ENCODE measurements around the gene CCDC116.
A peak's percentile ranks its signal among the peaks of the same experiment; 100 is the strongest.

Gene CCDC116

GRCh38 chr22:21680830-21681565 is 48.4 kb downstream of the CCDC116 start:
- TF ChIP-seq NFIC (IDR thresholded peaks at IDR 0.05) = no peak

DNA sequence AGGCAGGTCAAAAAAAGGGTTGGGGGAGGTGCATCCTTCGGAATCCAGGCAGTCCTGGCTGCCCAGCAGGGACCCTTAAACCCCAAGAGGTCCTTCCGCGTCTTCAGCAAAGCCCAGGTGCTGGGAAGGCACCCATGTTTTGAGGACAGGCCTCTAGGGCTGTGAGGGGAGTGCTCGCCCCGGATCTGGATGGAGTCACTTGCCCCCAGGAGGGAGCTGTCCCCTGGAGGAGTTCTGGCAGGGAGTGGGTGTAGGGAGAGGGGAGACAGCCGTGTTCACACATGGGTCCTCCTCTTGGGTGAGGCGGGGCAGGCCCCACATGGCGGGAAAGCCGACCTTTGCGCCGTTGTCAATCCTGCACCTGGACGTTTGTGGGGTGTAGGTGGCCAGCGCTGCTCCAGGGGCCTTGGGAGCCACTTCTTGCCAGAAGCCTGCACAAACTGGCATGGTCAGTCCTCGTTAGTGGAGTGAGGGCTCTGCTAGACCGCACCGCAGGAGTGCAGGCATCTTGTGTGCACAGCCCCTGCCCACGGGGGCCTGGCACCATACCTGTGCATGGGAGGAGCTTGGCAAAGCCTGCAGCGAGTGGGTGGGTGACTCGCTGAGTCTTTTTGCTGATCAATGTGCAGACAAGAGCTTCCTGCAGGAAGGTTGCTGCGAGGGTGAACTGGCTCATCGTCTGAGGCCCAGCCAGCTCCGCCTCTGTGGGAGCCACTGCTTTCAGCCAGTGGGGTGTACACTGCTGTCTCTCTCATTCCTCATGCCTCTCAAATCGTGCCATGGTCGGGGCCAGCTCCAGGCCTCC is 49.2 kb downstream of the CCDC116 start:
- TF ChIP-seq REST (IDR thresholded peaks at IDR 0.05; ENCODE audit: low read depth) (0 out of 2 replicates have a peak, but pooled peaks have one; percentile 12), YY1 (IDR thresholded peaks at IDR 0.05; ENCODE audit: low read depth) (no peak), EGR1 (IDR thresholded peaks at IDR 0.05) (peak; percentile 65)

DNA sequence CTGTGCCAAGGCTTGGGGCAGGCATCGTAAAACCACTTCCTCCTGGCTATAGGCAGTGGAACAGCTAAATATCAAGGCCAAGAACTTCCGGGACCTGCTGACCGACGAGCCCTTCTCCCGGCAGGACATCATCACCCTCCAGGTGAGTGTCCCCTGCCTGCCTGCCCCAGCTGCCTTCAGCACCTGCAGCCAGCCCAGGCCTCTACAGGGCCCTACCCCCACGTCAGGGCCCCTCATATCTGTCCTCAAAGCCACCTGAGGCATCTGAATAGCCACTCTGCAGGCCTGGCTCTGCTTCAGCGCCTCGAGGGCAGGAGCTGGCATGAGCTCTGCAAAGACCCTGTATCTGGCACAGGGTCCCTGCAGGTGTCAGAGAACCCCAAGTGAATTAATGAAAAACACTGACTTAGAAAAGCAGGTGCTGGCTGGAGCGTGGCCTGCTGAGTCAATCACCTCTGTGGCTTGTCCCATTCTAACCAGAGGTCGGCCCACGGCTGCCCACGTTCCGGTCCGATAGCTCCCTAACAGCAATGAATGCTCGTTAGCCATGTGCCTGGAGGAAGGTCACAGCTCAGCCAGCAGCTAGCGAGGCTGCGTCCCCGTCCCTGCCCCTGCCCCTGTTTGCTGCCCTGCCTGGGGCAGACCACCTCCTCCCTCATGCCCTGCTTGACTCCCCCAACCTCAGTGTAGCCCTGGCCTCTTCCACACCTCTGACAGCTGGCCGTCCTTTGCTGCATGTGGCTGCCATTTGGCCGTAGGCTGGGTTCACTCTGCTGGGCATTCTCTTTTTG is 50.0 kb downstream of the CCDC116 start:
- no peak for TF ChIP-seq EGR1 (IDR thresholded peaks at IDR 0.05)
- TF ChIP-seq TAF1 (IDR thresholded peaks at IDR 0.05; ENCODE audit: low read depth) = no peak
- TF ChIP-seq FOXM1 (IDR thresholded peaks at IDR 0.05; ENCODE audit: borderline replicate concordance, low read depth) = no peak
- TF ChIP-seq YY1 (IDR thresholded peaks at IDR 0.05; ENCODE audit: low read depth) = no peak
- no peak for TF ChIP-seq NFIC (IDR thresholded peaks at IDR 0.05)
- TF ChIP-seq REST (IDR thresholded peaks at IDR 0.05; ENCODE audit: low read depth) = no peak
- TF ChIP-seq CEBPB (IDR thresholded peaks at IDR 0.05) = no peak
- no peak for TF ChIP-seq TEAD4 (IDR thresholded peaks at IDR 0.05)
- no peak for TF ChIP-seq ZBTB7A (IDR thresholded peaks at IDR 0.05; ENCODE audit: low read depth)
- no peak for TF ChIP-seq EP300 (IDR thresholded peaks at IDR 0.05; ENCODE audit: borderline replicate concordance)
- TF ChIP-seq RAD21 (IDR thresholded peaks at IDR 0.05; ENCODE audit: low read depth) = no peak
- TF ChIP-seq, protein P1, sequence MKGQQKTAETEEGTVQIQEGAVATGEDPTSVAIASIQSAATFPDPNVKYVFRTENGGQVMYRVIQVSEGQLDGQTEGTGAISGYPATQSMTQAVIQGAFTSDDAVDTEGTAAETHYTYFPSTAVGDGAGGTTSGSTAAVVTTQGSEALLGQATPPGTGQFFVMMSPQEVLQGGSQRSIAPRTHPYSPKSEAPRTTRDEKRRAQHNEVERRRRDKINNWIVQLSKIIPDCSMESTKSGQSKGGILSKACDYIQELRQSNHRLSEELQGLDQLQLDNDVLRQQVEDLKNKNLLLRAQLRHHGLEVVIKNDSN (IDR thresholded peaks at IDR 0.05) = no peak
- no peak for TF ChIP-seq TCF12 (IDR thresholded peaks at IDR 0.05; ENCODE audit: low read depth)
- TF ChIP-seq CREB1 (IDR thresholded peaks at IDR 0.05; ENCODE audit: low read depth) = no peak
- TF ChIP-seq MAX (IDR thresholded peaks at IDR 0.05) = no peak

DNA sequence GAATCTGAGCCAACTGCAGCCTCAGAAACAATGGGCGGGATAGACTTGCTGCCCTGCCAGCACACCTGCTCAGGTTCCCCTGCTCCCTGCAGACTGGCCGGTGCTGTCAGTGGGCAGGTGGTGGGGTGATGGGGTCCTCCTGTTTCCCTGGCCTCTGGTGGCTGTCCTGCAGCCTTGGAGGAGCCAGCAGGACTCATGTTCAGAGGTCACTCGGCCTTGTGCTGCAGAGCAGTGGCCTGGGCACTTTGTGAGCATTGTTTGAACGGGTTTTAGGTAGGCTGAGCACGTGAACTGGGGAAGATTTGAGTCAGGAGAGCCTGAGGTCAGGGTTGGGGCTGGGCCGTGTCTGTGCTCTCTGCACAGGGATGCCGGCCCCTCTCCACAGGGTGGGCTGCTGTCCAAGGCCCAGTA is 50.8 kb downstream of the CCDC116 start:
- no peak for TF ChIP-seq TAF1 (IDR thresholded peaks at IDR 0.05; ENCODE audit: low read depth)
- TF ChIP-seq, protein P1 (IDR thresholded peaks at IDR 0.05) = no peak

GRCh38 chr22:21684492-21685163 is 52.1 kb downstream of the CCDC116 start:
- TF ChIP-seq RAD21 (IDR thresholded peaks at IDR 0.05; ENCODE audit: low read depth) (no peak), ZBTB7A (IDR thresholded peaks at IDR 0.05; ENCODE audit: low read depth) (no peak), REST (IDR thresholded peaks at IDR 0.05; ENCODE audit: low read depth) (no peak), YY1 (IDR thresholded peaks at IDR 0.05; ENCODE audit: low read depth) (no peak), NFIC (IDR thresholded peaks at IDR 0.05) (no peak), TAF1 (IDR thresholded peaks at IDR 0.05; ENCODE audit: low read depth) (no peak), EP300 (IDR thresholded peaks at IDR 0.05; ENCODE audit: borderline replicate concordance) (no peak), CEBPB (IDR thresholded peaks at IDR 0.05) (no peak), EGR1 (IDR thresholded peaks at IDR 0.05) (no peak), FOXM1 (IDR thresholded peaks at IDR 0.05; ENCODE audit: borderline replicate concordance, low read depth) (no peak), CREB1 (IDR thresholded peaks at IDR 0.05; ENCODE audit: low read depth) (no peak)
- TF ChIP-seq, protein P1 (IDR thresholded peaks at IDR 0.05) = no peak

All from Ishikawa (cell line).